HG03469 (cell line): ENCODE measurements around the gene TPSG1.
"Not testable (repeated sequence)": the region's sequence is repeated elsewhere in the genome, so short reads cannot be mapped to it uniquely, and the experiment has no call there.

Experiments used
- ATAC-seq: cut with Tn5 transposase; IDR thresholded peaks from one replicate; pipeline ENCODE4 v1.9.1; 2021; ENCODE audit warnings: mild to moderate bottlenecking, moderate library complexity, moderate number of reproducible peaks; ENCODE audit not compliant: unreplicated experiment

The TPSG1 gene

GRCh38 chr16:1198671-1199346, 26.3 kb downstream of the TPSG1 start:
- not testable (repeated sequence) for ATAC-seq

- no peak for ATAC-seq
Observed at GRCh38 chr16:1198194-1198593, 26.9 kb downstream of the TPSG1 start.

- no peak for ATAC-seq
Observed at GRCh38 chr16:1197237-1197866, 27.7 kb downstream of the TPSG1 start.

GRCh38 chr16:1196494-1196893, 28.6 kb downstream of the TPSG1 start:
- ATAC-seq, result no peak

GRCh38 chr16:1195393-1195666, 29.7 kb downstream of the TPSG1 start:
- ATAC-seq, result no peak

GRCh38 chr16:1194665-1195392, 30.2 kb downstream of the TPSG1 start:
- ATAC-seq, result no peak

- no peak for ATAC-seq
Observed at GRCh38 chr16:1193825-1194581, 31.1 kb downstream of the TPSG1 start.

- no peak for ATAC-seq
Observed at GRCh38 chr16:1193143-1193824, 31.8 kb downstream of the TPSG1 start.

- no peak for ATAC-seq
Observed at GRCh38 chr16:1192384-1193073, 32.5 kb downstream of the TPSG1 start.

GRCh38 chr16:1190789-1191188, 34.3 kb downstream of the TPSG1 start:
- ATAC-seq, result not testable (repeated sequence)

GRCh38 chr16:1189455-1189854, 35.6 kb downstream of the TPSG1 start:
- ATAC-seq, result no peak

GRCh38 chr16:1188432-1189189, 36.5 kb downstream of the TPSG1 start:
- no peak for ATAC-seq

GRCh38 chr16:1185460-1186207, 39.4 kb downstream of the TPSG1 start:
- ATAC-seq, result not testable (repeated sequence)

- no peak for ATAC-seq
Observed at GRCh38 chr16:1184980-1185379, 40.1 kb downstream of the TPSG1 start.

- no peak for ATAC-seq
Observed at GRCh38 chr16:1184156-1184868, 40.8 kb downstream of the TPSG1 start.

- ATAC-seq, result no peak
Observed at GRCh38 chr16:1182950-1183907, 41.8 kb downstream of the TPSG1 start.

- no peak for ATAC-seq
Observed at GRCh38 chr16:1182316-1182671, 42.8 kb downstream of the TPSG1 start.
